ENCODE data around the gene UGT1A8. TPM values are rescaled to one million over a fixed set of nuclear protein-coding genes. Genes with fewer than 3 reads are reported as not detected.
"Not testable (repeated sequence)": the region's sequence is repeated elsewhere in the genome, so short reads cannot be mapped to it uniquely, and the experiment has no call there.

The UGT1A8 gene
- total and polyA plus RNA-seq, 2 experiments from 2014 or later: 0.10 TPM; not detected in 1

GRCh38 chr2:233699424-233700027 is 82.1 kb downstream of the UGT1A8 start:
- WGBS (ENCODE audit: low lambda C conversion rate, missing lambda C conversion rate): 83% methylated on average over 8 of the region's 8 CpGs
- H3K36me3 ChIP-seq (replicated peaks; ENCODE audit: insufficient read depth, low read depth): no peaks in the 10 kb centered on the region
- no peaks in the 10 kb centered on the region for H3K79me2 ChIP-seq
- no peak for DNase-seq (ENCODE audit: low spot score)
- H3K9me2 ChIP-seq (replicated peaks; ENCODE audit: insufficient read depth): no peaks in the 10 kb centered on the region
- no peak overlapping the region for H3K4me2 ChIP-seq
- no peak for TF ChIP-seq EZH2 (IDR thresholded peaks at IDR 0.05; ENCODE audit: borderline replicate concordance)
- TF ChIP-seq EZH2phosphoT487 (IDR thresholded peaks at IDR 0.05; ENCODE audit: low read depth, severe bottlenecking, unreplicated experiment): no peak
- TF ChIP-seq CTCF (IDR thresholded peaks at IDR 0.05; ENCODE audit: poor library complexity): no peak
- H3K27ac ChIP-seq: peak overlapping the region; percentile 67
- H4K20me1 ChIP-seq (ENCODE audit: insufficient read depth, poor library complexity, severe bottlenecking): no peaks in the 10 kb centered on the region
- H3K4me3 ChIP-seq: no peak overlapping the region
- no peaks in the 10 kb centered on the region for H3K9me3 ChIP-seq (ENCODE audit: low read depth)
- H2AFZ ChIP-seq: no peak overlapping the region
- no peaks in the 10 kb centered on the region for H3K27me3 ChIP-seq
- H3K4me1 ChIP-seq (ENCODE audit: insufficient read depth): peaks cover 6% of the 10 kb centered on the region

- H3K9me3 ChIP-seq (ENCODE audit: low read depth): no peaks in the 10 kb centered on the region
- no peaks in the 10 kb centered on the region for H3K36me3 ChIP-seq (replicated peaks; ENCODE audit: insufficient read depth, low read depth)
- peaks cover 3% of the 10 kb centered on the region for H3K4me1 ChIP-seq (ENCODE audit: insufficient read depth)
- H3K4me2 ChIP-seq: no peak overlapping the region
- no peaks in the 10 kb centered on the region for H4K20me1 ChIP-seq (ENCODE audit: insufficient read depth, poor library complexity, severe bottlenecking)
- no peaks in the 10 kb centered on the region for H3K27me3 ChIP-seq
- TF ChIP-seq EZH2phosphoT487 (IDR thresholded peaks at IDR 0.05; ENCODE audit: low read depth, severe bottlenecking, unreplicated experiment) (no peak), EZH2 (IDR thresholded peaks at IDR 0.05; ENCODE audit: borderline replicate concordance) (no peak), CTCF (IDR thresholded peaks at IDR 0.05; ENCODE audit: poor library complexity) (no peak)
- H3K4me3 ChIP-seq: no peak overlapping the region
- 13% methylated on average over 1 of the region's 1 CpG for WGBS (ENCODE audit: low lambda C conversion rate, missing lambda C conversion rate)
- peak; percentile 42 for DNase-seq (ENCODE audit: low spot score)
- H3K9me2 ChIP-seq (replicated peaks; ENCODE audit: insufficient read depth): no peaks in the 10 kb centered on the region
- no peaks in the 10 kb centered on the region for H3K79me2 ChIP-seq
- H2AFZ ChIP-seq: no peak overlapping the region
- peak overlapping the region; percentile 67 for H3K27ac ChIP-seq
Measured at GRCh38 chr2:233700028-233700635, 82.7 kb downstream of the UGT1A8 start.

GRCh38 chr2:233700842-233701241 is 83.4 kb downstream of the UGT1A8 start:
- H3K4me2 ChIP-seq; H3K36me3 ChIP-seq (replicated peaks; ENCODE audit: insufficient read depth, low read depth); DNase-seq (ENCODE audit: low spot score); H2AFZ ChIP-seq; H3K4me3 ChIP-seq; H3K9me3 ChIP-seq (ENCODE audit: low read depth); H3K4me1 ChIP-seq (ENCODE audit: insufficient read depth); H4K20me1 ChIP-seq (ENCODE audit: insufficient read depth, poor library complexity, severe bottlenecking); H3K9me2 ChIP-seq (replicated peaks; ENCODE audit: insufficient read depth); H3K27ac ChIP-seq; H3K27me3 ChIP-seq; H3K79me2 ChIP-seq: not testable (repeated sequence)
- WGBS (ENCODE audit: low lambda C conversion rate, missing lambda C conversion rate): 92% methylated on average over 5 of the region's 5 CpGs

GRCh38 chr2:233702238-233702637 is 84.8 kb downstream of the UGT1A8 start:
- Histone ChIP-seq H3K36me3 (replicated peaks; ENCODE audit: insufficient read depth, low read depth) (no peaks in the 10 kb centered on the region), H3K4me1 (ENCODE audit: insufficient read depth) (peaks cover 3% of the 10 kb centered on the region), H3K9me2 (replicated peaks; ENCODE audit: insufficient read depth) (no peaks in the 10 kb centered on the region), H3K4me2 (no peak overlapping the region), H3K79me2 (no peaks in the 10 kb centered on the region), H3K27me3 (no peaks in the 10 kb centered on the region), H4K20me1 (ENCODE audit: insufficient read depth, poor library complexity, severe bottlenecking) (no peaks in the 10 kb centered on the region), H3K4me3 (no peak overlapping the region), H2AFZ (no peak overlapping the region), H3K9me3 (ENCODE audit: low read depth) (no peaks in the 10 kb centered on the region), H3K27ac (no peak overlapping the region)
- TF ChIP-seq EZH2 (IDR thresholded peaks at IDR 0.05; ENCODE audit: borderline replicate concordance): no peak
- no peak for TF ChIP-seq EZH2phosphoT487 (IDR thresholded peaks at IDR 0.05; ENCODE audit: low read depth, severe bottlenecking, unreplicated experiment)
- no peak for TF ChIP-seq CTCF (IDR thresholded peaks at IDR 0.05; ENCODE audit: poor library complexity)
- no peak for DNase-seq (ENCODE audit: low spot score)
- 41% methylated on average over 3 of the region's 3 CpGs for WGBS (ENCODE audit: low lambda C conversion rate, missing lambda C conversion rate)

Measured in hepatocyte (in vitro differentiated cells).